Right lobe of liver (tissue), 6 donors: ENCODE results near the gene PNPLA1. TPM values are rescaled to one million over a fixed set of nuclear protein-coding genes. Genes with fewer than 3 reads are reported as not detected.

Source experiments
- ATAC-seq, 4 donors: fragments of 200-7000 bp; cut with Tn5 transposase; one replicate each; pipeline ENCODE4 v1.9.1; 2020; ENCODE audit warnings: mild to moderate bottlenecking in 4 of 4, moderate library complexity in 4 of 4
- DNase-seq, 3 donors: peaks; one replicate each; pipeline ENCODE4 v3.0.0-alpha.2; 2020
- H3K27ac ChIP-seq, 3 donors: fragments of 200-600 bp; one replicate each; pipeline ENCODE4 v1.8.0; 2022
- H3K27me3 ChIP-seq, 2 donors: fragments of 200-600 bp; one replicate each; pipeline ENCODE4 v1.8.0; 2022
- H3K36me3 ChIP-seq, 4 donors: fragments of 200-600 bp; sonication (generic) in 1 of 4; one replicate each; pipeline versions ENCODE4 v1.5.1 to v1.8.0; 2017 to 2022; ENCODE audit warnings: control low read depth in 1 of 4
- H3K4me1 ChIP-seq, 4 donors: fragments of 200-600 bp; sonication (generic) in 1 of 4; one replicate each; pipeline versions ENCODE4 v1.5.1 to v1.8.0; 2017 to 2022; ENCODE audit warnings: control low read depth in 1 of 4
- H3K4me3 ChIP-seq, 3 donors: fragments of 200-600 bp; one replicate each; pipeline ENCODE4 v1.8.0; 2022
- H3K9me3 ChIP-seq, 4 donors: fragments of 200-600 bp; sonication (generic) in 1 of 4; one replicate each; pipeline versions ENCODE4 v1.5.1 to v1.8.0; 2017 to 2022; ENCODE audit warnings: control low read depth in 1 of 4
- CTCF ChIP-seq, 4 donors: fragments of 200-600 bp in 3 of 4; fragments of 450-650 bp in 1 of 4; IDR thresholded peaks; one replicate each; pipeline versions ENCODE4 v1.5.1 to v1.8.0; 2016 to 2022; ENCODE audit warnings: antibody characterized with exemption in 4 of 4, mild to moderate bottlenecking in 2 of 4
- POLR2A ChIP-seq: fragments of 450-650 bp; IDR thresholded peaks from one replicate; pipeline ENCODE4 v1.6.1; 2017; ENCODE audit warnings: antibody characterized with exemption, mild to moderate bottlenecking
- WGBS: methylation state at CpG from one replicate; pipeline ENCODE4 v1.1.6; 2018; ENCODE audit warnings: low coverage, low lambda C conversion rate; ENCODE audit not compliant: insufficient coverage; ENCODE audit errors: missing lambda C conversion rate; 5-methylcytosine and 5-hydroxymethylcytosine counted together
- intact Hi-C, 2 donors: fragments of 100-400 bp; cut with DNase I; formaldehyde crosslinking; loops; one replicate each; pipeline versions ENCODE4 v1.11.2 to v1.14.1; 2022
- total RNA-seq, 6 experiments: library from RNA; depleted of rRNA in 2 of 6; stranded (reverse); fragments of >200 nt in 2 of 6; fragmentation: NEBNext Ultra II Directional in 3 of 6; extraction: Animal tissue kit (Norgen Biotek cat#: 25700) in 3 of 6; gene quantifications; one replicate each; pipeline versions ENCODE4 v1.1.0 to v1.2.4, GENCODE V29; 2016 to 2023
- donor health status: DM: no; HTN: yes; CAD: no.
- donor health status: DM: no; HTN: no; CAD: no.
- donor health status: DM: no; HTN: no; CAD: no.
- donor health status: DM: no; HTN: yes; CAD: no.
- donor health status: DM: no; HTN: yes; CAD: no.

The PNPLA1 gene
- total RNA-seq, 6 experiments from 2014 or later, result not detected

GRCh38 chr6:36223706-36224105 is 46.2 kb upstream of the PNPLA1 start:
- 95% methylated on average over 1 of the region's 1 CpG for WGBS
- Histone ChIP-seq H3K36me3 (peaks cover 0 to 64% (median 33%) of the 10 kb centered on the region in 4 donors), H3K9me3 (no peaks in the 10 kb centered on the region), H3K27ac (no peak overlapping the region), H3K4me3 (no peak overlapping the region), H3K4me1 (no peaks in the 10 kb centered on the region), H3K27me3 (no peaks in the 10 kb centered on the region)
- TF ChIP-seq CTCF (IDR thresholded peaks at IDR 0.05) (no peak), POLR2A (no peak)
- DNase-seq (no peak), ATAC-seq (no peak)
- intact Hi-C loops, result no loop called here

GRCh38 chr6:36224918-36225461 is 44.9 kb upstream of the PNPLA1 start:
- Histone ChIP-seq H3K27me3 (no peaks in the 10 kb centered on the region), H3K9me3 (no peaks in the 10 kb centered on the region), H3K36me3 (peaks cover 0 to 63% (median 31%) of the 10 kb centered on the region in 4 donors), H3K4me3 (no peak overlapping the region), H3K4me1 (no peaks in the 10 kb centered on the region), H3K27ac (no peak overlapping the region)
- 17% methylated on average over 1 of the region's 5 CpGs for WGBS
- intact Hi-C loops, result no loop called here
- ATAC-seq (peak in 1 of 4 donors; percentile 30), DNase-seq (no peak)
- no peak for TF ChIP-seq POLR2A
- no peak for TF ChIP-seq CTCF (IDR thresholded peaks at IDR 0.05)

DNA sequence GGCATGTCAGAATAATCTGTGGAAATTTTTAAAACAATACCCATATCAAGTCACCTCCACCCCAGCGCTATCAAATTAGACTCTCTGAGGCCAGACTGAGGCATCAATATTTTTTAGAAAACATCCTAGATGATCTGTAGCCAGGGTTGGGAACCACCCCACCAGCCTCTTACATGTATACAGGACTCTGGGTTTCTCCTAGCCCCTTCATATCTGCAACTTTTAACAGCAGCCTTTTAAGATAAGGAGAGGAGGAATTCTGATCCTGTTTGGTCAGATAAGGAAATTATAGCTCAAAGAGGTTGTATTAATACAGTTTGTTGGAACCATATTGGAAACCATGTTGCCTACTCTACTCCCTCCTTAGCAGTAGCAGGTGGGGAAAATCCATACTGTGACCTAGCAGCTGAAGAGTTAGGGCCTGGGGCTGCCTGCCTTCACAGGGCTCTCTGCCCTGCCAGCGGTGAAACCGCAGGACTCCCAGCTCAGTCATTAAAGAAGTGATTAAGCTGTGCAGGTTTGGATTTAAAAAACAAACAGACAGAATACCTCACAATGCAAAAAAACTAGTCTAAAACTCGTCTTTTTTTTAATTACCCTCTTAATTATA is 43.3 kb upstream of the PNPLA1 start:
- WGBS, result 96% methylated on average over 3 of the region's 4 CpGs
- Histone ChIP-seq H3K4me3 (no peak overlapping the region), H3K27ac (no peak overlapping the region), H3K4me1 (no peaks in the 10 kb centered on the region), H3K36me3 (peaks cover 0 to 64% (median 35%) of the 10 kb centered on the region in 4 donors), H3K9me3 (no peaks in the 10 kb centered on the region), H3K27me3 (no peaks in the 10 kb centered on the region)
- no peak for TF ChIP-seq CTCF (IDR thresholded peaks at IDR 0.05)
- TF ChIP-seq POLR2A, result no peak
- DNase-seq (no peak), ATAC-seq (no peak)
- intact Hi-C loops, result no loop called here

DNA sequence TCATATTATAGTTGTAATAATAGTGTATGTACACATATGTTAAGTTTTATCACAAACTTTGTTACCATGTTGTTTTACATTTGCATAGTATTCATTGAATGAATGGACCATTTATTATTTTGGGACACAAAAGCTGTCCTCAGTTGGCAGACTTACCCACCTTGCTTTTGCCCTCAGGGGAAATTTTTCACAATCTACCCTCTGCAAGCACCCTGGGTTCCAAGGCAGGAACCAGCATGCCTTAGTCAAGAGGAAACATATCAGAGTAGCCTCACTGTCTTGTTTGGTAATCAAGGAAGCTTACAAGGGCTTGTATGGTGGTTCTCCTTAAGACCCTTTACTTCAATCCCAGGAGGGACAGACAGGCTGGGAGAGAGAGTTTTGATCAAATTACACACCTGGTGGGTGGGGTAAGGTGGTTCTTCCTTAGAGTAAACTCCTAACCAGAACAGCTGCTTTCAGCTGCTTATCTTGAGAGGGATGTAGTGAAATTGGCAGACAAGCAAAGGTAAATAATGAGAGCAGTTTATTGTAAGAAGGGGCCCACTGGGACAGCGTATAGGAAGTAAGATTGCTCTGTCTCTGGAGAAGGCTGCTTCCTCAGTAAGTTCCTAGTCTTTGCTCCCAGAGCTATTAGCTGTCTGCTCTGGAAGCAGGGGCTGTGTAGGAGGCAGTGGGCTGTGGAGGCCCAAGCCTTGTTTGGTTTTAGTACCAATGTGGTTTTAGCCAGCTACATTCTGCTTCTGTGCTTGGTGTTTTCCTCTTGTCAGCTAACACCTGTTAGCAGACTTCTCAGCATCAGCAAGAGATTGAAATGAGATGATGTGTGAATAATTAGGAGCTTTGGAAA is 42.3 kb upstream of the PNPLA1 start:
- Histone ChIP-seq H3K4me1 (no peaks in the 10 kb centered on the region), H3K36me3 (peaks cover 0 to 55% (median 36%) of the 10 kb centered on the region in 4 donors), H3K4me3 (no peak overlapping the region), H3K27ac (no peak overlapping the region), H3K9me3 (no peaks in the 10 kb centered on the region), H3K27me3 (no peaks in the 10 kb centered on the region)
- no peak for TF ChIP-seq CTCF (IDR thresholded peaks at IDR 0.05)
- TF ChIP-seq POLR2A, result no peak
- ATAC-seq, result no peak
- intact Hi-C loops, result no loop called here
- no peak for DNase-seq
- WGBS, result 90% methylated on average over 1 of the region's 1 CpG
